OCI-LY7 (cell line): ENCODE data around the gene SSU72.

Experiments
- EZH2phosphoT487 ChIP-seq: fragments of 200-600 bp; sonication (generic); IDR thresholded peaks from 2 replicates; pipeline ENCODE4 v1.6.1; 2018; ENCODE audit warnings: low read depth, borderline replicate concordance, mild to moderate bottlenecking, mixed run types, antibody characterized with exemption, low read length, moderate library complexity, mixed read lengths
- TF ChIP-seq, protein P1 (sequence below): fragments of 200-600 bp; sonication (generic); conservative IDR thresholded peaks from 2 replicates; pipeline ENCODE4 v1.5.1; 2014; ENCODE audit warnings: mild to moderate bottlenecking, antibody characterized with exemption, low read length, moderate library complexity, mixed read lengths

DNA sequence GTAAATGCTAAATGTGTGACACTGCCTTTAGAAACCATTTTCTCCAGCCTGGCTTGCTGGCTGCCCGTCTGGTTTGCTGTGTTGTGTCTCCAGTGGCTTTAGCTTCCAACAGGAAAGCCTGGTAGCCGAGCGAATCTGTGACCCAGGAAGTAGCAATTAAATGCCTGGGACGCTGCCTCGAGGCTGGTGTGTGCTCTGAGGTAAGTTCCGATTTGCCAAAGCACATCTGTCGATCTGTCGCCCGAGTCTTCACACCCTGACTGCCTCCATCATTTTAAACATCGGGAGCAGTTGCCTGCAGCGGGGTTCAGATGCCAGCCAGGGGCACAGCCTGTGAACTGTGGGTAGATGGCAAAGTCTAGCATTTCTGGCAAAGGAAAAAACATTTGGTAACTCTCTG is 42.9 kb upstream of the SSU72 start:
- TF ChIP-seq, protein P1, sequence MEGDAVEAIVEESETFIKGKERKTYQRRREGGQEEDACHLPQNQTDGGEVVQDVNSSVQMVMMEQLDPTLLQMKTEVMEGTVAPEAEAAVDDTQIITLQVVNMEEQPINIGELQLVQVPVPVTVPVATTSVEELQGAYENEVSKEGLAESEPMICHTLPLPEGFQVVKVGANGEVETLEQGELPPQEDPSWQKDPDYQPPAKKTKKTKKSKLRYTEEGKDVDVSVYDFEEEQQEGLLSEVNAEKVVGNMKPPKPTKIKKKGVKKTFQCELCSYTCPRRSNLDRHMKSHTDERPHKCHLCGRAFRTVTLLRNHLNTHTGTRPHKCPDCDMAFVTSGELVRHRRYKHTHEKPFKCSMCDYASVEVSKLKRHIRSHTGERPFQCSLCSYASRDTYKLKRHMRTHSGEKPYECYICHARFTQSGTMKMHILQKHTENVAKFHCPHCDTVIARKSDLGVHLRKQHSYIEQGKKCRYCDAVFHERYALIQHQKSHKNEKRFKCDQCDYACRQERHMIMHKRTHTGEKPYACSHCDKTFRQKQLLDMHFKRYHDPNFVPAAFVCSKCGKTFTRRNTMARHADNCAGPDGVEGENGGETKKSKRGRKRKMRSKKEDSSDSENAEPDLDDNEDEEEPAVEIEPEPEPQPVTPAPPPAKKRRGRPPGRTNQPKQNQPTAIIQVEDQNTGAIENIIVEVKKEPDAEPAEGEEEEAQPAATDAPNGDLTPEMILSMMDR = no peak
- TF ChIP-seq EZH2phosphoT487 = no peak
